SU-DHL-6 (cell line): Measurements from ENCODE around the gene LHPP.
"Not testable (repeated sequence)": the region's sequence is repeated elsewhere in the genome, so short reads cannot be mapped to it uniquely, and the experiment has no call there.

Source experiments
- H2AFZ ChIP-seq: fragments of 200-600 bp; sonication (generic); 2 replicates; pipeline ENCODE4 v1.6.1; 2014; ENCODE audit warnings: low read depth, mild to moderate bottlenecking, moderate library complexity, mixed read lengths, antibody characterized with exemption, low read length; ENCODE audit not compliant: severe bottlenecking
- H3F3A ChIP-seq: fragments of 200-600 bp; shearing (Covaris generic); 2 replicates; pipeline ENCODE4 v1.6.0; 2016; ENCODE audit warnings: antibody characterized with exemption, mild to moderate bottlenecking; ENCODE audit not compliant: insufficient read depth
- H3K27ac ChIP-seq: fragments of 200-600 bp; sonication (generic); 2 replicates; pipeline ENCODE4 v1.5.1; 2016; ENCODE audit warnings: low read depth, mild to moderate bottlenecking, low read length, moderate library complexity, mixed read lengths
- H3K27me3 ChIP-seq: fragments of 200-600 bp; sonication (generic), shearing (Covaris generic); 2 replicates; pipeline ENCODE4 v1.6.0; 2014; ENCODE audit warnings: mild to moderate bottlenecking, low read length
- H3K36me3 ChIP-seq: fragments of 200-600 bp; sonication (generic); 2 replicates; pipeline ENCODE4 v1.6.1; 2014; ENCODE audit warnings: mild to moderate bottlenecking, low read length, mixed read lengths
- H3K4me2 ChIP-seq: fragments of 300-600, 200-600 bp; shearing (Covaris generic), sonication (generic); 2 replicates; pipeline ENCODE4 v1.6.0; 2014; ENCODE audit warnings: low read length, low read depth, mild to moderate bottlenecking; ENCODE audit not compliant: poor library complexity, severe bottlenecking
- H3K4me3 ChIP-seq: fragments of 200-600 bp; sonication (generic); 2 replicates; pipeline ENCODE4 v1.5.1; 2014; ENCODE audit warnings: antibody characterized with exemption, low read length, mild to moderate bottlenecking, mixed read lengths; ENCODE audit not compliant: insufficient read depth, poor library complexity, severe bottlenecking
- H3K79me2 ChIP-seq: fragments of 200-600 bp; sonication (generic); 2 replicates; pipeline ENCODE4 v1.6.1; 2014; ENCODE audit warnings: mild to moderate bottlenecking, low read length, moderate library complexity; ENCODE audit not compliant: insufficient read depth
- H3K9ac ChIP-seq: fragments of 200-600 bp; sonication (generic); 2 replicates; pipeline ENCODE4 v1.7.0; 2014; ENCODE audit warnings: mild to moderate bottlenecking, low read length
- H3K9me2 ChIP-seq: fragments of 200-600 bp; sonication (generic); replicated peaks from 2 replicates; pipeline ENCODE4 v1.6.1; 2014; ENCODE audit warnings: low read length; ENCODE audit not compliant: insufficient read depth
- H3K9me3 ChIP-seq: fragments of 200-600 bp; sonication (generic); 2 replicates; pipeline ENCODE4 v1.6.1; 2014; ENCODE audit warnings: low read length, mixed read lengths; ENCODE audit not compliant: insufficient read depth
- H4K20me1 ChIP-seq: fragments of 200-600 bp; sonication (generic); 2 replicates; pipeline ENCODE4 v1.6.1; 2014; ENCODE audit warnings: low read depth, mild to moderate bottlenecking, antibody characterized with exemption, low read length, moderate library complexity, mixed read lengths
- EZH2phosphoT487 ChIP-seq: fragments of 200-600 bp; sonication (generic), shearing (Covaris generic); conservative IDR thresholded peaks from 2 replicates; pipeline ENCODE4 v1.6.1; 2018; ENCODE audit warnings: mild to moderate bottlenecking, antibody characterized with exemption, low read length, moderate library complexity, mixed read lengths
- TF ChIP-seq, protein P1 (sequence below): fragments of 200-600 bp; sonication (generic); IDR thresholded peaks from one replicate; pipeline ENCODE4 v1.5.1; 2017; ENCODE audit warnings: antibody characterized with exemption, mild to moderate bottlenecking, low read length, moderate library complexity; ENCODE audit not compliant: insufficient read depth, poor library complexity, severe bottlenecking

LHPP gene

DNA sequence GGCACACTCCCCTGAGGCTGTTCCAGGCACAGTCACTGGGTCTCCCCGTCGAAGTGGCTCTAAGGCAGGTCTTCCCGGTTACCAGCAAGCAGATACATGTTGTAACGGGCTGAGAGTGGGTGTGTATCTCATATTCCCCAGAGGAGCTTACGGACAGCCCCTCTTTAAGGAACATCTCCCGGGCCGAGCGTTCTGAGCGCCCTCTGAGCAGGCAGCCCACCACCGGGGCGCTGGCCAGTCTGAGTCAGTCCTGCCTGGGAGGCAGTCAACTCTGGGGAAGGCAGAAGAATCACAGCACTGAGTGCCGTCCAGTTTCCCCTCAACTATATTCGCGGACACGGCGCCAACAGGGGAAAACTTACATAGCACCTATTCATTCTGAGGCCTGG lies 117.4 kb downstream of the LHPP start:
- Histone ChIP-seq H3K36me3 (peaks cover 5% of the 10 kb centered on the region; the same call in 1 of the 2 replicates), H3K4me2 (no peak overlapping the region), H2AFZ (no peak overlapping the region), H3F3A (no peaks in the 10 kb centered on the region), H3K9ac (no peak overlapping the region), H3K27me3 (no peaks in the 10 kb centered on the region), H4K20me1 (no peaks in the 10 kb centered on the region), H3K9me3 (no peaks in the 10 kb centered on the region), H3K4me3 (no peak overlapping the region), H3K9me2 (no peaks in the 10 kb centered on the region), H3K27ac (no peak overlapping the region), H3K79me2 (no peaks in the 10 kb centered on the region)
- TF ChIP-seq, protein P1, sequence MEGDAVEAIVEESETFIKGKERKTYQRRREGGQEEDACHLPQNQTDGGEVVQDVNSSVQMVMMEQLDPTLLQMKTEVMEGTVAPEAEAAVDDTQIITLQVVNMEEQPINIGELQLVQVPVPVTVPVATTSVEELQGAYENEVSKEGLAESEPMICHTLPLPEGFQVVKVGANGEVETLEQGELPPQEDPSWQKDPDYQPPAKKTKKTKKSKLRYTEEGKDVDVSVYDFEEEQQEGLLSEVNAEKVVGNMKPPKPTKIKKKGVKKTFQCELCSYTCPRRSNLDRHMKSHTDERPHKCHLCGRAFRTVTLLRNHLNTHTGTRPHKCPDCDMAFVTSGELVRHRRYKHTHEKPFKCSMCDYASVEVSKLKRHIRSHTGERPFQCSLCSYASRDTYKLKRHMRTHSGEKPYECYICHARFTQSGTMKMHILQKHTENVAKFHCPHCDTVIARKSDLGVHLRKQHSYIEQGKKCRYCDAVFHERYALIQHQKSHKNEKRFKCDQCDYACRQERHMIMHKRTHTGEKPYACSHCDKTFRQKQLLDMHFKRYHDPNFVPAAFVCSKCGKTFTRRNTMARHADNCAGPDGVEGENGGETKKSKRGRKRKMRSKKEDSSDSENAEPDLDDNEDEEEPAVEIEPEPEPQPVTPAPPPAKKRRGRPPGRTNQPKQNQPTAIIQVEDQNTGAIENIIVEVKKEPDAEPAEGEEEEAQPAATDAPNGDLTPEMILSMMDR = no peak
- TF ChIP-seq EZH2phosphoT487 = no peak

DNA sequence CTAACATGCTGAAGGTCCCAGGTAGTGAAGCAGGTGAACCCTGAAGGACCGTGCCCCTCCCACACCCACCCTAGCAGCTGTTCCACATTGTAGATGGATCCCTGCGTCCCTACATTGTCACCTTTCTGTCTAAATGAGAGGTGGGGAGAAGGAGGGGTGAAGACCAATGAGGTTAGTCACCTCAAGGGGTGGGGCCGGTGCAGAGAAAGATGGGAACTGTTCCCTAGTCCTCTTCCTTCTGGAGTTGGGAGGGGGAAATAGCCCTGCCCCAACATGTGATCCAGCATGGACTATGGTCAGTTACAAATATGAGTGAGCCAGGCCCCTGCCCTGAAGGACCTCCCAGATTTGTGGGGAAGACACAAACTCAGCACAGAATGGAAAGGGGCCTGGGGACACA lies 124.5 kb downstream of the LHPP start:
- H3F3A ChIP-seq = no peaks in the 10 kb centered on the region
- TF ChIP-seq EZH2phosphoT487 = no peak
- TF ChIP-seq, protein P1 = no peak
- no peaks in the 10 kb centered on the region for H3K79me2 ChIP-seq
- no peaks in the 10 kb centered on the region for H3K27me3 ChIP-seq
- no peak overlapping the region for H3K27ac ChIP-seq
- H3K9me3 ChIP-seq = no peaks in the 10 kb centered on the region
- H4K20me1 ChIP-seq = no peaks in the 10 kb centered on the region
- H3K9ac ChIP-seq = no peak overlapping the region
- no peaks in the 10 kb centered on the region; the same call in 1 of the 2 replicates for H3K36me3 ChIP-seq
- H2AFZ ChIP-seq = no peak overlapping the region
- no peak overlapping the region for H3K4me3 ChIP-seq
- H3K4me2 ChIP-seq = no peak overlapping the region
- no peaks in the 10 kb centered on the region for H3K9me2 ChIP-seq

DNA sequence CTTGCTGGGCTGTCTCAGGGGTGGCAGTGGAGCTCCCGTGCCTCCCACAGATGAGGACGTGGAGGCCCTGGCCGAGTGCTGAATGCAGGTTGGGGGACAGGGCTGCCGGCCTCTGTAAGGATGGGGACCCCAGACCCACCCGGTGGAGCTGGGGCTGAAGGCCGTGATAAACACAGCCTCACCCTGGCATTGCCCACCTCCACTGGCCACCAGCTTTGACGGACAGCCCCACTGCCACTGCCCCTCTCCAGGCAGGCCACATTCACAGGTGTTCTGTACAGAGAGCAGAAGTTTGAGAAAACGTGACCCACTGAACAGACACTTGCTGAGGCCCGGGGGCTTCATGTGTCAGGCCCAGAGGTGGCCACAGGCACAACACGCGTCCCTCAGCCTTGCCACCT lies 126.2 kb downstream of the LHPP start:
- no peak overlapping the region for H3K4me2 ChIP-seq
- H3K9me3 ChIP-seq = no peaks in the 10 kb centered on the region
- H3K79me2 ChIP-seq = no peaks in the 10 kb centered on the region
- TF ChIP-seq, protein P1 = no peak
- no peak for TF ChIP-seq EZH2phosphoT487
- H3K36me3 ChIP-seq = no peaks in the 10 kb centered on the region
- H3K9ac ChIP-seq = no peak overlapping the region
- no peaks in the 10 kb centered on the region for H3K27me3 ChIP-seq
- no peak overlapping the region for H3K4me3 ChIP-seq
- no peaks in the 10 kb centered on the region for H4K20me1 ChIP-seq
- H2AFZ ChIP-seq = no peak overlapping the region
- H3K27ac ChIP-seq = no peak overlapping the region
- H3F3A ChIP-seq = no peaks in the 10 kb centered on the region
- H3K9me2 ChIP-seq = no peaks in the 10 kb centered on the region

DNA sequence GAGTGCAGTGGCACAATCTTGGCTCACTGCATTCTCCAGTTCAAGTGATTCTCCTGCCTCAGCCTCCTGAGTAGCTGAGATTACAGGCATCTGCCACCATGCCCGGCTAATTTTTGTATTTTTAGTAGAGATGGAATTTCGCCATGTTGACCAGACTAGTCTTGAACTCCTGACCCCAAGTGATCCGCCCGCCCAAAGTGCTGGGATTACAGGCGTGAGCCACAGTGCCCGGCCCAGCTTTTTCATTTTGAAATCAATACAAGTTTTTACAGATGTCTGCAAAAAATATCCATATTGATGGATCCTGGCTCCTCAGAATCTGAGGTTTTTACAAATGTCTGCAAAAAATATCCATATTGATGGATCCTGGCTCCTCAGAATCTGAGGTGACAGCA lies 126.7 kb downstream of the LHPP start:
- H3K36me3 ChIP-seq, H3K9me3 ChIP-seq, H2AFZ ChIP-seq, H3K4me2 ChIP-seq, H3F3A ChIP-seq, H3K27ac ChIP-seq, H4K20me1 ChIP-seq, H3K79me2 ChIP-seq, H3K9me2 ChIP-seq, H3K27me3 ChIP-seq, H3K4me3 ChIP-seq, H3K9ac ChIP-seq: not testable (repeated sequence)
